Ishikawa (cell line): ENCODE results near the gene BCL7A.

ENCODE experiments used
- CEBPB ChIP-seq: IDR thresholded peaks from 2 replicates; pipeline ENCODE4 v1.6.1; 2012
- TCF12 ChIP-seq: IDR thresholded peaks from 2 replicates; pipeline ENCODE4 v1.6.1; 2012; ENCODE audit warnings: low read depth

- TF ChIP-seq TCF12 (no peak), CEBPB (no peak)
These were observed 19.1 kb downstream of the BCL7A start for GRCh38 chr12:122040579-122041386.
